ENCODE data around the gene CDK12. TPM values are rescaled to one million over a fixed set of nuclear protein-coding genes. Genes with fewer than 3 reads are reported as not detected.

CDK12 gene
- total and polyA plus RNA-seq, 4 donors = 7.3 to 71.1 (median 28.6) TPM

DNA sequence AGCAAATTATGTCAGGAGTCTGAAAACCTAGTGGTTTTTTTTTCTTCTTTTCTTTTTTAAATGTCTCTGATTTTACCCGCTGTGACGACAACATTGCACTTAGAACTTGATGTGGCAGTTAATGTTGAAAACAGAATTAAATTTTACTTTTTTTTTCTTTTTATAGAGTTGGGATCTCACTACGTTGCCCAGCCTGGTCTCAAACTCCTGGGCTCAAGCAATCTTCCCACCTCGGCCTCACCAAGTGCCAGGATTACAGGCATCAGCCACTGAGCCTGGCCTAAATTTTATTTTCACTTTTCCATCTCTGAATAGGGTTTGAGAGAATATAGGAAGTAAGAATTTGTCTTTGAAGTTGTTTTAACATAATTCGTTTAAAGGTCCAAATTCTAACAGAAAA lies 52.6 kb downstream of the CDK12 start:
- H3K4me3 ChIP-seq (ENCODE audit: low read length in 2 of 2) = no peak overlapping the region
- WGBS, 2 donors = 85 to 92% methylated on average over 5 of the region's 5 CpGs
- intact Hi-C loops (cut with DNase I) = no loop called here
- H3K4me1 ChIP-seq (ENCODE audit: control insufficient read depth in 1 of 2, insufficient read depth in 2 of 2, low read length in 2 of 2) = no peaks in the 10 kb centered on the region
- no peaks in the 10 kb centered on the region for H3K27me3 ChIP-seq (ENCODE audit: control insufficient read depth in 1 of 2, insufficient read depth in 2 of 2, low read length in 1 of 2)
- H3K9me3 ChIP-seq (ENCODE audit: control insufficient read depth, low read length) = no peaks in the 10 kb centered on the region
- H3K27ac ChIP-seq (ENCODE audit: low read depth in 1 of 2, low read length in 2 of 2) = no peak overlapping the region
- ATAC-seq (ENCODE audit: low FRiP score) (no peak), DNase-seq (no peak)
- H3K36me3 ChIP-seq (ENCODE audit: control insufficient read depth in 1 of 2, insufficient read depth in 2 of 2, low read length in 1 of 2) = peaks cover 0 to 4% of the 10 kb centered on the region in 2 donors

DNA sequence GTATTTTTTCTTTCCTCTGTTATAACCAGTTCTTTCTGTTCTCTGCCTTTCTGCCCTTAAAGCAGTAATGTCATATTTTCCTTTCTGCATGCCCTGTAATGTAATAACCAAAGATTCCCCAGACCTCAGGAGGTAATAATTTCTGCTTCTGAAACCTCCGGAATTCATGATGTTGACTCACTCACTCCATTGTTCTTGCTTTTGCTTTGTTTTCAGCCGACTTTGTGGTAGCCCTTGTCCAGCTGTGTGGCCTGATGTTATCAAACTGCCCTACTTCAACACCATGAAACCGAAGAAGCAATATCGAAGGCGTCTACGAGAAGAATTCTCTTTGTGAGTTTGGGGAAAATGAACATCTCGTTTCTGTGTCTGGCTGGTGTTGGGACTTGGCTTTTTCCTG lies 55.9 kb downstream of the CDK12 start:
- H3K36me3 ChIP-seq (ENCODE audit: control insufficient read depth in 1 of 2, insufficient read depth in 2 of 2, low read length in 1 of 2) = peaks cover 0 to 8% of the 10 kb centered on the region in 2 donors
- intact Hi-C loops (cut with DNase I) = no loop called here
- no peaks in the 10 kb centered on the region for H3K4me1 ChIP-seq (ENCODE audit: control insufficient read depth in 1 of 2, insufficient read depth in 2 of 2, low read length in 2 of 2)
- H3K4me3 ChIP-seq (ENCODE audit: low read length in 2 of 2) = no peak overlapping the region
- H3K27ac ChIP-seq (ENCODE audit: low read depth in 1 of 2, low read length in 2 of 2) = no peak overlapping the region
- 89% methylated on average over 7 of the region's 7 CpGs for WGBS, 2 donors
- no peaks in the 10 kb centered on the region for H3K9me3 ChIP-seq (ENCODE audit: control insufficient read depth, low read length)
- no peak for ATAC-seq (ENCODE audit: low FRiP score)
- H3K27me3 ChIP-seq (ENCODE audit: control insufficient read depth in 1 of 2, insufficient read depth in 2 of 2, low read length in 1 of 2) = no peaks in the 10 kb centered on the region
- DNase-seq = no peak

DNA sequence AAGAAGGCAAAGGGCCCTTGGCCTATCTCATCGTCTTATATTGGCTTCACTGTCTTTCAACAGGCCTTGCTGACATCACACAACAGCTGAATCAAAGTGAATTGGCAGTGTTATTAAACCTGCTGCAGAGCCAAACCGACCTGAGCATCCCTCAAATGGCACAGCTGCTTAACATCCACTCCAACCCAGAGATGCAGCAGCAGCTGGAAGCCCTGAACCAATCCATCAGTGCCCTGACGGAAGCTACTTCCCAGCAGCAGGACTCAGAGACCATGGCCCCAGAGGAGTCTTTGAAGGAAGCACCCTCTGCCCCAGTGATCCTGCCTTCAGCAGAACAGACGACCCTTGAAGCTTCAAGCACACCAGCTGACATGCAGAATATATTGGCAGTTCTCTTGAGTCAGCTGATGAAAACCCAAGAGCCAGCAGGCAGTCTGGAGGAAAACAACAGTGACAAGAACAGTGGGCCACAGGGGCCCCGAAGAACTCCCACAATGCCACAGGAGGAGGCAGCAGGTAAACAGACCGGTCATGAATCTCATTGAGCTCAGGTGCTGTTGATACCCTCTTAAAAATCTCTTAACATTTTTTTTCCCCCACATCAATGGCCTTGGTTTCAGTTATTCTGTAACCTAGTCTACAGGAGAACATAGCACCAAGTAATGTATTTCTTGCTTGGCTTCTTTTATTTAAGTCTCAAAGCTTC lies 64.7 kb downstream of the CDK12 start:
- no peaks in the 10 kb centered on the region for H3K4me1 ChIP-seq (ENCODE audit: control insufficient read depth in 1 of 2, insufficient read depth in 2 of 2, low read length in 2 of 2)
- H3K27ac ChIP-seq (ENCODE audit: low read depth in 1 of 2, low read length in 2 of 2) = no peak overlapping the region
- WGBS, 2 donors = 66 to 70% methylated on average over 6 of the region's 6 CpGs

DNA sequence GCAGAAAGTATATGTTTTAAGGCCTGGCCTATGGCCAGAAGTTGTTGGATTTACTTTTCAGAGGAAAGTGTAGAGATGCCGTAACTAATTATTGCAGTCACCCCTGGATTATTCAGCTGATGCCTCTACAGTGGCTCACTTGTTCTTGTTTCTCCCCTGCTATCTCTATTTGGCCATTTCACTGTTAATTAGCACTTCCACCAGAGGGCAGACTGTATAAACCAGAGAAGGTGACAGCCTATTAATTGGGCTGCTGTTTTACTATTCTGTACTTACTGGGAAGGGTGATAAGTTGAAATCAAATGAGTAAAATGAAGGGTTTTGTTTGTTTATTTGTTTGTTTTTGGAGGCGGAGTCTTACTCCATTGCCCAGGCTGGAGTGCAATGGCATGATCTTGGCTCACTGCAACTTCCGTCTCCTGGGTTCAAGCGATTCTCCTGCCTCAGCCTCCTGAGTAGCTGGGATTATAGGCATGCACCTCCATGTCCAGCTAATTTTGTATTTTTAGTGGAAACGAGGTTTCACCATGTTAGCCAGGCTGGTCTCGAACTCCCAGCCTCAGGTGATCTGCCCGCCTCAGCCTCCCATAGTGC lies 66.0 kb downstream of the CDK12 start:
- Histone ChIP-seq H3K4me1 (ENCODE audit: control insufficient read depth in 1 of 2, insufficient read depth in 2 of 2, low read length in 2 of 2) (no peaks in the 10 kb centered on the region), H3K4me3 (ENCODE audit: low read length in 2 of 2) (no peak overlapping the region), H3K36me3 (ENCODE audit: control insufficient read depth in 1 of 2, insufficient read depth in 2 of 2, low read length in 1 of 2) (peaks cover 5 to 6% of the 10 kb centered on the region in 2 donors), H3K27ac (ENCODE audit: low read depth in 1 of 2, low read length in 2 of 2) (no peak overlapping the region), H3K27me3 (ENCODE audit: control insufficient read depth in 1 of 2, insufficient read depth in 2 of 2, low read length in 1 of 2) (no peaks in the 10 kb centered on the region), H3K9me3 (ENCODE audit: control insufficient read depth, low read length) (no peaks in the 10 kb centered on the region)
- intact Hi-C loops (cut with DNase I) = no loop called here
- DNase-seq (no peak), ATAC-seq (ENCODE audit: low FRiP score) (no peak)
- WGBS, 2 donors = 94 to 96% methylated on average over 7 of the region's 7 CpGs

More for the DNA sequence above, 64.7 kb downstream of the CDK12 start:
- intact Hi-C loops (cut with DNase I) = no loop called here
- ATAC-seq (ENCODE audit: low FRiP score) (no peak), DNase-seq (no peak)
- Histone ChIP-seq H3K36me3 (ENCODE audit: control insufficient read depth in 1 of 2, insufficient read depth in 2 of 2, low read length in 1 of 2) (peaks cover 5 to 6% of the 10 kb centered on the region in 2 donors), H3K4me3 (ENCODE audit: low read length in 2 of 2) (no peak overlapping the region), H3K27me3 (ENCODE audit: control insufficient read depth in 1 of 2, insufficient read depth in 2 of 2, low read length in 1 of 2) (no peaks in the 10 kb centered on the region), H3K9me3 (ENCODE audit: control insufficient read depth, low read length) (no peaks in the 10 kb centered on the region)

DNA sequence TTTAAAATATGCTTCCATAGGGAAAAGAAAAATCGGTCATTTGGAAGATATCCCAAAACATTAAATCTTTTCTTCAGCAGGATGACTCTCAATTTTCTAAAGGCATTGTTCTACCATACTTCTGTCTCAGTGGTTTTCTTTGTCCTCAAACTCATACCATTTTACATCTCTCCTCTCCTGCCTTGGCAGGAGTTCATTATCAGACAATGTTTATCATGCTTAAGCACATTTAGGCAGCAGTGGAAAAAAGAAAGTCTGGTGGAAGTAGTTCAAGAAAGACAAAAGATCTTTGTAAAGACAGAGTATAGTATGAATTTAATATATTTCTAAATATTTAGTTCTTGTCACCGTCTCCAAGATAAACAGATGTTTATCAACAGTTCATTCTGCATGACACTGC lies 68.2 kb downstream of the CDK12 start:
- Histone ChIP-seq H3K9me3 (ENCODE audit: control insufficient read depth, low read length) (no peaks in the 10 kb centered on the region), H3K4me1 (ENCODE audit: control insufficient read depth in 1 of 2, insufficient read depth in 2 of 2, low read length in 2 of 2) (no peaks in the 10 kb centered on the region), H3K27me3 (ENCODE audit: control insufficient read depth in 1 of 2, insufficient read depth in 2 of 2, low read length in 1 of 2) (no peaks in the 10 kb centered on the region), H3K4me3 (ENCODE audit: low read length in 2 of 2) (no peak overlapping the region), H3K27ac (ENCODE audit: low read depth in 1 of 2, low read length in 2 of 2) (no peak overlapping the region), H3K36me3 (ENCODE audit: control insufficient read depth in 1 of 2, insufficient read depth in 2 of 2, low read length in 1 of 2) (peaks cover 5 to 6% of the 10 kb centered on the region in 2 donors)
- intact Hi-C loops (cut with DNase I) = no loop called here
- 27 to 42% methylated on average over 2 of the region's 2 CpGs for WGBS, 2 donors
- DNase-seq (no peak), ATAC-seq (ENCODE audit: low FRiP score) (no peak)

DNA sequence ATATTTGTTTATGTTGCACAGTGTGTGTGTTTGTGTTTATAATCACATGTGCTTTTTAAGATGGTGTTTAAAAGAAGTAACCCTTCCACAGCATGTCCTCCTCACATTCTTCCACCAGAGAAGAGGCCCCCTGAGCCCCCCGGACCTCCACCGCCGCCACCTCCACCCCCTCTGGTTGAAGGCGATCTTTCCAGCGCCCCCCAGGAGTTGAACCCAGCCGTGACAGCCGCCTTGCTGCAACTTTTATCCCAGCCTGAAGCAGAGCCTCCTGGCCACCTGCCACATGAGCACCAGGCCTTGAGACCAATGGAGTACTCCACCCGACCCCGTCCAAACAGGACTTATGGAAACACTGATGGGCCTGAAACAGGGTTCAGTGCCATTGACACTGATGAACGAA lies 69.2 kb downstream of the CDK12 start:
- Histone ChIP-seq H3K4me3 (ENCODE audit: low read length in 2 of 2) (no peak overlapping the region), H3K36me3 (ENCODE audit: control insufficient read depth in 1 of 2, insufficient read depth in 2 of 2, low read length in 1 of 2) (peaks cover 5 to 6% of the 10 kb centered on the region in 2 donors), H3K4me1 (ENCODE audit: control insufficient read depth in 1 of 2, insufficient read depth in 2 of 2, low read length in 2 of 2) (no peaks in the 10 kb centered on the region), H3K9me3 (ENCODE audit: control insufficient read depth, low read length) (no peaks in the 10 kb centered on the region), H3K27ac (ENCODE audit: low read depth in 1 of 2, low read length in 2 of 2) (no peak overlapping the region), H3K27me3 (ENCODE audit: control insufficient read depth in 1 of 2, insufficient read depth in 2 of 2, low read length in 1 of 2) (no peaks in the 10 kb centered on the region)
- WGBS, 2 donors = 84 to 90% methylated on average over 10 of the region's 10 CpGs
- ATAC-seq (ENCODE audit: low FRiP score) = no peak
- intact Hi-C loops (cut with DNase I) = no loop called here
- DNase-seq = no peak

DNA sequence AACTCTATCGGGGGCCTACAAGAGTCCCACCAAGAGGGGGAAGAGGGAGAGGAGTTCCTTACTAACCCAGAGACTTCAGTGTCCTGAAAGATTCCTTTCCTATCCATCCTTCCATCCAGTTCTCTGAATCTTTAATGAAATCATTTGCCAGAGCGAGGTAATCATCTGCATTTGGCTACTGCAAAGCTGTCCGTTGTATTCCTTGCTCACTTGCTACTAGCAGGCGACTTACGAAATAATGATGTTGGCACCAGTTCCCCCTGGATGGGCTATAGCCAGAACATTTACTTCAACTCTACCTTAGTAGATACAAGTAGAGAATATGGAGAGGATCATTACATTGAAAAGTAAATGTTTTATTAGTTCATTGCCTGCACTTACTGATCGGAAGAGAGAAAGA lies 70.0 kb downstream of the CDK12 start:
- Histone ChIP-seq H3K27ac (ENCODE audit: low read depth in 1 of 2, low read length in 2 of 2) (no peak overlapping the region), H3K4me1 (ENCODE audit: control insufficient read depth in 1 of 2, insufficient read depth in 2 of 2, low read length in 2 of 2) (no peaks in the 10 kb centered on the region), H3K9me3 (ENCODE audit: control insufficient read depth, low read length) (no peaks in the 10 kb centered on the region), H3K4me3 (ENCODE audit: low read length in 2 of 2) (no peak overlapping the region), H3K27me3 (ENCODE audit: control insufficient read depth in 1 of 2, insufficient read depth in 2 of 2, low read length in 1 of 2) (no peaks in the 10 kb centered on the region), H3K36me3 (ENCODE audit: control insufficient read depth in 1 of 2, insufficient read depth in 2 of 2, low read length in 1 of 2) (no peaks in the 10 kb centered on the region)
- no peak for DNase-seq
- WGBS, 2 donors = 84 to 85% methylated on average over 6 of the region's 6 CpGs
- intact Hi-C loops (cut with DNase I) = no loop called here
- ATAC-seq (ENCODE audit: low FRiP score) = no peak

DNA sequence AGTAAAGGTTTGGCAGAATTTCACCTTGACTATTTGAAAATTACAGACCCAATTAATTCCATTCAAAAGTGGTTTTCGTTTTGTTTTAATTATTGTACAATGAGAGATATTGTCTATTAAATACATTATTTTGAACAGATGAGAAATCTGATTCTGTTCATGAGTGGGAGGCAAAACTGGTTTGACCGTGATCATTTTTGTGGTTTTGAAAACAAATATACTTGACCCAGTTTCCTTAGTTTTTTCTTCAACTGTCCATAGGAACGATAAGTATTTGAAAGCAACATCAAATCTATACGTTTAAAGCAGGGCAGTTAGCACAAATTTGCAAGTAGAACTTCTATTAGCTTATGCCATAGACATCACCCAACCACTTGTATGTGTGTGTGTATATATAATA lies 72.6 kb downstream of the CDK12 start:
- WGBS, 2 donors = 88% methylated on average over 4 of the region's 4 CpGs
- intact Hi-C loops (cut with DNase I) = no loop called here
- DNase-seq (no peak), ATAC-seq (ENCODE audit: low FRiP score) (no peak)
- no peaks in the 10 kb centered on the region for H3K9me3 ChIP-seq (ENCODE audit: control insufficient read depth, low read length)
- no peak overlapping the region for H3K27ac ChIP-seq (ENCODE audit: low read depth in 1 of 2, low read length in 2 of 2)
- no peaks in the 10 kb centered on the region for H3K36me3 ChIP-seq (ENCODE audit: control insufficient read depth in 1 of 2, insufficient read depth in 2 of 2, low read length in 1 of 2)
- H3K4me3 ChIP-seq (ENCODE audit: low read length in 2 of 2) = no peak overlapping the region
- H3K4me1 ChIP-seq (ENCODE audit: control insufficient read depth in 1 of 2, insufficient read depth in 2 of 2, low read length in 2 of 2) = no peaks in the 10 kb centered on the region
- H3K27me3 ChIP-seq (ENCODE audit: control insufficient read depth in 1 of 2, insufficient read depth in 2 of 2, low read length in 1 of 2) = no peaks in the 10 kb centered on the region

DNA sequence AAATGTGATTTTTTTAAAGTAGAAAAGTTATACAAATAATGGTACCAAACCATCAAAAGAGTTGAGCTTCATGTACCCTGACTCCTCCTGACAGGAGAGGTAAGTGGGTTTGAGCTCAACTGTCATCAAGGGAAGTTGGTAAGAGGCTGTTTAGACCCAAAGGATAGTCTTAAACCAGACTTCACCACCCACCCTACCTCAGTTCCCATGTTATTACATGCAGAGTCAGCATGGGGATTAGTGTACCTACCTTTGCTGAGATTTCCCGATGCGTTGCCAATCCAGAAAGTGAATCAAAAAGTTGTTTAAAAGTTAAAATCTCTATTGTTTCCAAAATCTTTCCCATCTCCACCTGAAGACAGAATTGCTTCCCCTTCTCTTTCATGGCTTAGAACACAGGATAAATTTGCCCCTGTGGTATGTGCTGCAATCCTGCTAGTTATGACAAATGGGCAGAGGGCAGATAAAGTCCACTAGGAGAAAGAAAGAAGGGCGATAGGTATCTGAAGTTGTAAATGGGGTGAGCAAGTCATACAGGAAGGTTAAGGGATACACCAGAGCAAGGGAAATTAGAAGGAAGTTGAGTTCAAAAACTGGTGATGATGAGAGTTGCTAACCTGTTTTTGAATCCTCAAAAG lies 73.6 kb downstream of the CDK12 start:
- intact Hi-C loops (cut with DNase I) = no loop called here
- Histone ChIP-seq H3K4me1 (ENCODE audit: control insufficient read depth in 1 of 2, insufficient read depth in 2 of 2, low read length in 2 of 2) (no peaks in the 10 kb centered on the region), H3K27ac (ENCODE audit: low read depth in 1 of 2, low read length in 2 of 2) (no peak overlapping the region), H3K27me3 (ENCODE audit: control insufficient read depth in 1 of 2, insufficient read depth in 2 of 2, low read length in 1 of 2) (no peaks in the 10 kb centered on the region), H3K9me3 (ENCODE audit: control insufficient read depth, low read length) (no peaks in the 10 kb centered on the region), H3K4me3 (ENCODE audit: low read length in 2 of 2) (no peak overlapping the region), H3K36me3 (ENCODE audit: control insufficient read depth in 1 of 2, insufficient read depth in 2 of 2, low read length in 1 of 2) (no peaks in the 10 kb centered on the region)
- ATAC-seq (ENCODE audit: low FRiP score) (no peak), DNase-seq (no peak)
- WGBS, 2 donors = 94 to 95% methylated on average over 3 of the region's 3 CpGs
